Measurements from ENCODE around the gene TMED4.

TMED4 gene

GRCh38 chr7:44549457-44549856 is 32.6 kb downstream of the TMED4 start:
- no peak for TF ChIP-seq CTCF (IDR thresholded peaks at IDR 0.05)
- intact Hi-C loops (cut with DNase I; ENCODE audit: low total_unique reads): no loop called here
- no peak overlapping the region for H3K27ac ChIP-seq
- H3K36me3 ChIP-seq: no peaks in the 10 kb centered on the region
- H3K4me1 ChIP-seq: no peaks in the 10 kb centered on the region
- H3K27me3 ChIP-seq: no peaks in the 10 kb centered on the region
- H3K4me3 ChIP-seq: no peak overlapping the region
- DNase-seq: no peak
- no peaks in the 10 kb centered on the region for H3K9me3 ChIP-seq

GRCh38 chr7:44548893-44549292 is 33.1 kb downstream of the TMED4 start:
- no peaks in the 10 kb centered on the region for H3K36me3 ChIP-seq
- H3K4me3 ChIP-seq: no peak overlapping the region
- no peak for TF ChIP-seq CTCF (IDR thresholded peaks at IDR 0.05)
- no peaks in the 10 kb centered on the region for H3K4me1 ChIP-seq
- intact Hi-C loops (cut with DNase I; ENCODE audit: low total_unique reads): no loop called here
- H3K9me3 ChIP-seq: no peaks in the 10 kb centered on the region
- DNase-seq: no peak
- no peaks in the 10 kb centered on the region for H3K27me3 ChIP-seq
- no peak overlapping the region for H3K27ac ChIP-seq

GRCh38 chr7:44547536-44548231 is 34.3 kb downstream of the TMED4 start:
- intact Hi-C loops (cut with DNase I; ENCODE audit: low total_unique reads): no loop called here
- DNase-seq: no peak
- no peaks in the 10 kb centered on the region for H3K36me3 ChIP-seq
- no peaks in the 10 kb centered on the region for H3K9me3 ChIP-seq
- H3K4me3 ChIP-seq: no peak overlapping the region
- no peak overlapping the region for H3K27ac ChIP-seq
- TF ChIP-seq CTCF (IDR thresholded peaks at IDR 0.05): no peak
- no peaks in the 10 kb centered on the region for H3K27me3 ChIP-seq
- H3K4me1 ChIP-seq: no peaks in the 10 kb centered on the region

- intact Hi-C loops (cut with DNase I; ENCODE audit: low total_unique reads): no loop called here
- Histone ChIP-seq H3K27ac (no peak overlapping the region), H3K4me1 (no peaks in the 10 kb centered on the region), H3K4me3 (no peak overlapping the region), H3K9me3 (no peaks in the 10 kb centered on the region), H3K27me3 (no peaks in the 10 kb centered on the region), H3K36me3 (peaks cover 0 to 4% (median 0%) of the 10 kb centered on the region in 3 donors)
- TF ChIP-seq CTCF (IDR thresholded peaks at IDR 0.05): no peak
- DNase-seq: peak in 1 of 2 donors; percentile 33
Observed at GRCh38 chr7:44541876-44542610, 40.0 kb downstream of the TMED4 start.

GRCh38 chr7:44541028-44541869 is 40.8 kb downstream of the TMED4 start, which contains the start of gene NPC1L1:
Gene NPC1L1 (minus strand): TSS chr7:44541330. CDS start chr7:44541259, 71 bp downstream.
- Histone ChIP-seq H3K4me1 (no peaks in the 10 kb centered on the region), H3K9me3 (no peaks in the 10 kb centered on the region), H3K4me3 (no peak within 1 kb of the TSS), H3K27ac (no peak within 1 kb of the TSS), H3K36me3 (peaks cover 0 to 4% (median 0%) of the 10 kb centered on the region in 3 donors), H3K27me3 (no peaks in the 10 kb centered on the region)
- peak in 1 of 2 donors; percentile 50 for DNase-seq
- TF ChIP-seq CTCF (IDR thresholded peaks at IDR 0.05): no peak
- intact Hi-C loops (cut with DNase I; ENCODE audit: low total_unique reads): no loop called here

Data from tibial artery (tissue), 4 donors.